ENCODE results near the gene SPOCK2. TPM values are rescaled to one million over a fixed set of nuclear protein-coding genes. Genes with fewer than 3 reads are reported as not detected.

Gene SPOCK2
- total and polyA plus RNA-seq, 3 experiments from 2014 or later: 63.0 to 202 (median 69.2) TPM

DNA sequence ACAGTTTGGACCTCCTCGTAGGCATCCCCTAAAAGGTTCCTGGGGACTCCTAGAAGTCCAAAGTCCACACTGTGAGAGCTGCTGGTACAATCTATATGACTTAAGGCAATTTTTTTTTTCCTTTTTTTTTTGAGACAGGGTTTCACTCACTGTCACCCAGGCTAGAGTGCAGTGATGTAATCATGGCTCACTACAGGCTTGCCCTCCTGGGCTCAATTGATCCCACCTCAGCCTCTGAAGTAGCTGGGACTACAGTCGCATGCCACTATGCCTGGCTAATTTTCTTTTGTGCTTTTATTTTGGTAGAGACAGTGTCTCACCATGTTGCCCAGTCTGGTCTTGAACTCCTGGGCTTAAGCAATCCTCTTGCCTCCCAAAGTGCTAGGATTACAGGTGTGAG is 4.6 kb upstream of the SPOCK2 start:
- H3K9me3 Mint-ChIP-seq: peaks cover 0 to 3% (median 0%) of the 10 kb centered on the region in 5 donors

DNA sequence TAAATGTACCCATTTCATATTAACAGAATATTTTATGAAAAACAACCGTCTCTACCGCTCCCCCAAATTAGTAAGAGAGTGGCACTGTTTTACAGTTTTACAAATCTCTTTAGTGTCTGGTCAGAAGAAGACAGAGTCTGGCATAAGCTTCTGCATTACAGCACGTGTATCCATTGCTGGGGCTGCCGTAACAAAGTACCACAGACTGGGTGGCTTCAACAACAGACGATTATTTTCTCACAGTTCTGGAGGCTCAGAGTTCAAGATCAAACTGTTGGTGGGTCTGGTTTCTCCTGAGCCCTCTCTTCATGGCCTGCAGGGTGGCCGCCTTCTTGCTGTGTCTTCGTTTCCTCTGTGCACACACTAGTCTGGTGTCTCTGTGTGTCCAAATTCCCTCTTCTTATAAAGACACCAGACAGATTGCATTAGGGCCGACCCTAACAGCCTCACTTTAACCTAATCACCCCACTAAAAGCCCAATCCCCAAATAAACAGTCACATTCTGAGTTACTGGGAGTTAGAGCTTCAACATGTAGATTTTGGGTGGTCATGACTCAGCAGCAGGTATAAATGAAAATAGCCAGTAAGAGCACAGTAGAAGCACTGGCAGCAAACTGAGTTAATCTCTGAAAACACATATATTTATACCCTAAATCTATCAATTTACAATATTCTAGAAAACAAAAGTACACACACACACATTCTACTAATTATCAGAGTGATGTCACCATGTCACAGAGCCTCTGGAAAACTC is 4.0 kb upstream of the SPOCK2 start:
- Mint-ChIP-seq H3K27ac (peak overlapping the region in 5 of 8 donors; percentile 14 to 64 (median 36)), H3K27me3 (peaks cover 0 to 6% of the 10 kb centered on the region in 2 donors), H3K4me1 (peaks cover 25 to 30% (median 27%) of the 10 kb centered on the region in 3 donors), H3K9me3 (peaks cover 0 to 3% (median 0%) of the 10 kb centered on the region in 5 donors), H3K4me3 (peak overlapping the region in 1 of 7 donors; percentile 59), H3K36me3 (peaks cover 12 to 29% (median 13%) of the 10 kb centered on the region in 3 donors)
- H3K9me3 ChIP-seq (ENCODE audit: low read length): no peaks in the 10 kb centered on the region
- ChIA-PET CTCF (interaction anchor here (1.6 to 5.2 kb wide), 2 partner anchors 13 to 162 kb away, joined by 3 to 22 read pairs; no protein-coding TSS in a partner anchor), POLR2A (no interaction called here)
- H3K4me1 ChIP-seq (ENCODE audit: insufficient read depth, low read length): peaks cover 23% of the 10 kb centered on the region
- no peak for DNase-seq
- H3K36me3 ChIP-seq (ENCODE audit: insufficient read depth, low read length): peaks cover 10% of the 10 kb centered on the region
- H3K27me3 ChIP-seq (ENCODE audit: insufficient read depth, low read length, poor library complexity, severe bottlenecking): no peaks in the 10 kb centered on the region
- H3K27ac ChIP-seq (ENCODE audit: low read depth, low read length): no peak overlapping the region
- no peak overlapping the region for H3K4me3 ChIP-seq (ENCODE audit: low read length)

More for the DNA sequence above, 4.6 kb upstream of the SPOCK2 start:
- peaks cover 26% of the 10 kb centered on the region for H3K4me1 ChIP-seq (ENCODE audit: insufficient read depth, low read length)
- peaks cover 12 to 30% (median 13%) of the 10 kb centered on the region in 3 donors for H3K36me3 Mint-ChIP-seq
- H3K27ac ChIP-seq (ENCODE audit: low read depth, low read length): no peak overlapping the region
- peaks cover 0 to 6% of the 10 kb centered on the region in 2 donors for H3K27me3 Mint-ChIP-seq
- H3K4me3 Mint-ChIP-seq: no peak overlapping the region
- H3K4me3 ChIP-seq (ENCODE audit: low read length): no peak overlapping the region
- ChIA-PET CTCF (interaction anchor here (1.1 to 1.6 kb wide), 2 partner anchors 14 to 161 kb away, joined by 3 read pairs; no protein-coding TSS in a partner anchor), POLR2A (no interaction called here)
- no peak for DNase-seq
- H3K36me3 ChIP-seq (ENCODE audit: insufficient read depth, low read length): peaks cover 10% of the 10 kb centered on the region
- H3K27me3 ChIP-seq (ENCODE audit: insufficient read depth, low read length, poor library complexity, severe bottlenecking): no peaks in the 10 kb centered on the region
- H3K4me1 Mint-ChIP-seq: peaks cover 25 to 30% (median 27%) of the 10 kb centered on the region in 3 donors
- no peaks in the 10 kb centered on the region for H3K9me3 ChIP-seq (ENCODE audit: low read length)
- no peak overlapping the region for H3K27ac Mint-ChIP-seq

DNA sequence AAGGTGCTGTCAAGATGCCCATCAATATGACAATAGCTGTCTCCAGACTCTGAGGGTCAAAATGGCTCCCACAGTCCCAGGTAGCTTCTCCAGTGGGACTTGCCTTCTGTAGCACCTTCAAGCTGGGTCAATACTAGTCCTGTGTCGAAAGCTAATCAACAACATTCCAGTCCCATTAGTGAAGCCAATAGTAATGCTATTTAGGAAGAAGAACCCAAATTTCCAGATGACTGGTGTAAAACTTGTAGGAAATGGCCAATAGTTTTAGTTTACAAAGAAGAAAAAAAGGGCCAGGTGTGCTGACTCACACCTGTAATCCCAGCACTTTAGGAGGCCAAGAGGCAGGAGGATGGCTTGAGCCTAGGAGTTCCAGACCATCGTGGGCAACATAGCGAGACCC is 2.0 kb upstream of the SPOCK2 start:
- CTCF ChIA-PET: interaction anchor here (5.2 to 5.5 kb wide), 2 partner anchors 11 to 246 kb away, joined by 22 to 25 read pairs; no protein-coding TSS in a partner anchor
- Mint-ChIP-seq H3K36me3 (peaks cover 9 to 30% (median 12%) of the 10 kb centered on the region in 3 donors), H3K4me1 (peaks cover 36 to 40% (median 38%) of the 10 kb centered on the region in 3 donors), H3K27me3 (peaks cover 0 to 11% of the 10 kb centered on the region in 2 donors), H3K9me3 (peaks cover 0 to 4% (median 0%) of the 10 kb centered on the region in 5 donors), H3K4me3 (peak overlapping the region in 6 of 7 donors; percentile 7 to 100 (median 98)), H3K27ac (peak overlapping the region; percentile 96 to 100 (median 100))
- Histone ChIP-seq H3K36me3 (ENCODE audit: insufficient read depth, low read length) (peaks cover 6% of the 10 kb centered on the region), H3K4me3 (ENCODE audit: low read length) (no peak overlapping the region), H3K27me3 (ENCODE audit: insufficient read depth, low read length, poor library complexity, severe bottlenecking) (no peaks in the 10 kb centered on the region), H3K9me3 (ENCODE audit: low read length) (no peaks in the 10 kb centered on the region), H3K27ac (ENCODE audit: low read depth, low read length) (no peak overlapping the region), H3K4me1 (ENCODE audit: insufficient read depth, low read length) (peaks cover 34% of the 10 kb centered on the region)
- no peak for DNase-seq
- POLR2A ChIA-PET: no interaction called here

DNA sequence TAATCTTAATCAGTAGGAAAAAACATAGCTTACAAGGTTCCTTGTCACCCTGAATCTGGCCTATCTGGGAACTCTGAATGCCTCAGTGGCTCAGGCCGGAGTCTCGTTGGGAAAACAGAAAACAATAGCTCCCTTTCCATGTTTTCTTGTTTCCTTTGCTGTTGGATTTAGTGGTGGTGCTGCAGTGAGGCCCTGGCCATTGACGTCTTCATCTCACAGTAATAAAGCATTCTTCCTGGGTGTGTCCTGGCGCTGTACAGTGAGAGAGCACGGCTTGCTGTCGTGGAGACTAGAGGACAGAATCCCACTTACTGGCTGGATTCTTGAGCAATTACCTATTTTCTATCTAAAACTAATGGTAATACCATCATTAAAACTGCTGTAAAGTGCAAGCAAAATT is 1.3 kb upstream of the SPOCK2 start:
- no peaks in the 10 kb centered on the region for H3K9me3 ChIP-seq (ENCODE audit: low read length)
- peaks cover 41% of the 10 kb centered on the region for H3K4me1 ChIP-seq (ENCODE audit: insufficient read depth, low read length)
- H3K4me3 Mint-ChIP-seq: peak overlapping the region; percentile 72 to 100 (median 99)
- DNase-seq: no peak
- H3K4me1 Mint-ChIP-seq: peaks cover 44 to 47% (median 45%) of the 10 kb centered on the region in 3 donors
- H3K27me3 Mint-ChIP-seq: peaks cover 0 to 11% of the 10 kb centered on the region in 2 donors
- no peaks in the 10 kb centered on the region for H3K27me3 ChIP-seq (ENCODE audit: insufficient read depth, low read length, poor library complexity, severe bottlenecking)
- peaks cover 0 to 4% (median 0%) of the 10 kb centered on the region in 5 donors for H3K9me3 Mint-ChIP-seq
- CTCF ChIA-PET: interaction anchor here (0.9 to 5.5 kb wide), 4 partner anchors 10 to 247 kb away, joined by 4 to 25 read pairs (median 13); no protein-coding TSS in a partner anchor
- H3K27ac ChIP-seq (ENCODE audit: low read depth, low read length): peak overlapping the region; percentile 86
- peaks cover 6% of the 10 kb centered on the region for H3K36me3 ChIP-seq (ENCODE audit: insufficient read depth, low read length)
- peaks cover 12 to 37% (median 16%) of the 10 kb centered on the region in 3 donors for H3K36me3 Mint-ChIP-seq
- H3K27ac Mint-ChIP-seq: peak overlapping the region; percentile 96 to 100 (median 100)
- no peak overlapping the region for H3K4me3 ChIP-seq (ENCODE audit: low read length)
- POLR2A ChIA-PET: interaction anchor here (0.5 to 2.9 kb wide), 7 partner anchors 10 to 1683 kb away, joined by 3 to 21 read pairs (median 4); partner anchors contain the start of genes ANAPC16 and ASCC1

DNA sequence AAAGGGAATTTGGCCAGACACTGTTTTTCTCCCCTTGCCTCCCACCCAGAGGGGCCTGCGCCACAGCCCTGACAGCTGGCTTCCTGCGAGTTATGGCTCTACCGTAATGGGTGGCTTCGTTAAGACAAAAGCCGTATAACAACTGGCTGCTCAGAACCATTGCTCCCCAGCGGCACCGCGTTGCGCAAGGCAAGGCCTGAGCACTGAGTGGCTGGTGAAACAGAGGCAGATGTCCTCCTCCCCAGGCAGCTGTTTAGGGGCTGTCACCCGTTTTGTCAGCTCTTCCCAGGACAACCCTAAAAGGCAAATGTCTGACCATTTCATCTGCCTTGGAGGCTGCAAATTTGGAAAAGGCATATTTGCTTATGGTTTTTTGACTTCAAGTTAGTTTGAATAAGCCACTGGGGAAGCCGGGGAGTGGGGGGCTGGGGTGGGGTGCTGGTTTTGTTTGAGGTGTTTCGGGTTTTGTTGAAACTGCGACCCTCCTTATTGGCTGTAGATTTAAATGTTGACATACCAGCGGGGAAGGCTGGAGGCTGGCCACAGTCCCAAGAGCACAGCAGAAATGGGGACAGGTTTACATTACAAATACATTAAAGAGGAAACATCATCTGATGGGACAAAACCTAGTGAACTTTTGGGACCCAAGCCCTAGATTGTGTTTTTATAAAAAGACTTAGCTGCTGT is 681 bp upstream of the SPOCK2 start:
- ChIA-PET CTCF (interaction anchor here (0.7 to 5.5 kb wide), 9 partner anchors 10 to 248 kb away, joined by 3 to 25 read pairs (median 4); partner anchors contain the start of genes ANAPC16 and ASCC1), POLR2A (interaction anchor here (0.6 to 2.9 kb wide), 10 partner anchors 8 to 1684 kb away, joined by 3 to 21 read pairs (median 4); partner anchors contain the start of genes ANAPC16 and ASCC1)
- peak overlapping the region; percentile 88 for H3K4me3 ChIP-seq (ENCODE audit: low read length)
- Mint-ChIP-seq H3K36me3 (peaks cover 12 to 39% (median 16%) of the 10 kb centered on the region in 3 donors), H3K9me3 (peaks cover 0 to 4% (median 0%) of the 10 kb centered on the region in 5 donors), H3K4me3 (peak overlapping the region; percentile 96 to 100 (median 100)), H3K4me1 (peaks cover 48 to 53% (median 51%) of the 10 kb centered on the region in 3 donors), H3K27ac (peak overlapping the region; percentile 96 to 100 (median 100)), H3K27me3 (peaks cover 0 to 11% of the 10 kb centered on the region in 2 donors)
- no peaks in the 10 kb centered on the region for H3K27me3 ChIP-seq (ENCODE audit: insufficient read depth, low read length, poor library complexity, severe bottlenecking)
- peak overlapping the region; percentile 86 for H3K27ac ChIP-seq (ENCODE audit: low read depth, low read length)
- H3K4me1 ChIP-seq (ENCODE audit: insufficient read depth, low read length): peaks cover 47% of the 10 kb centered on the region
- peak in 3 of 5 donors; percentile 39 to 89 (median 69) for DNase-seq
- no peaks in the 10 kb centered on the region for H3K9me3 ChIP-seq (ENCODE audit: low read length)
- H3K36me3 ChIP-seq (ENCODE audit: insufficient read depth, low read length): peaks cover 6% of the 10 kb centered on the region

DNA sequence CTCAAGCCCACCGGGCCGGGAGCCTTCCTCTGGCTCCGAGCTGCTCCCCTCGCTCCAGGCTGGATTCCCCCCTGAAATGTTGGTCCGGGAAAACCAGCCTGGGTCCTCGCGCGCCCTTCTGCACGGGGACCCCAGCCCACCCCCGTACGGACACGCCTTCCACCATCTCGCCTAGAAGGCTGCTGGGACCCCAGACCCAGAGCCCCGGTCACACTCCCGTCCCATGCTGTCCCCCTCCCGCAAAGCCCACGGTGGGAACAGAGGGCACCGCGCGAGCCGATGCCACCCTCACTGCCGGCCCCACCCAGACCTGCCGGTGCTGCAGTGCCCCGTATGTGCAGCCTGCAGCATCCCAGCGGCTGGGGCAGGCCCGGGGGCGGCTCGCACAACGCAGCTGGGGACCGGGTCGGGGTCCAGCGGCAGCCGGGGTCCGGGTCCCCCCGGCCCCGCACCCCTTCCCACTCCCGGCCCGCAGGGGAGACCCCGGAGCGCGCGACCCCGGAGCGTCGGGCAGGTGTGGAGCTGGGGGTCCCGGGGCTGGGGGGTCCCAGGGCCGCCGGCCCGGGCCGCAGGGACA is 871 bp downstream of the SPOCK2 start:
- Mint-ChIP-seq H3K36me3 (peaks cover 12 to 48% (median 20%) of the 10 kb centered on the region in 3 donors), H3K27me3 (peaks cover 0 to 14% of the 10 kb centered on the region in 2 donors), H3K4me3 (peak overlapping the region; percentile 94 to 100 (median 99)), H3K4me1 (peaks cover 61 to 69% (median 66%) of the 10 kb centered on the region in 3 donors), H3K9me3 (peaks cover 0 to 4% (median 0%) of the 10 kb centered on the region in 5 donors), H3K27ac (peak overlapping the region; percentile 93 to 99 (median 98))
- Histone ChIP-seq H3K27me3 (ENCODE audit: insufficient read depth, low read length, poor library complexity, severe bottlenecking) (no peaks in the 10 kb centered on the region), H3K4me1 (ENCODE audit: insufficient read depth, low read length) (peaks cover 62% of the 10 kb centered on the region), H3K36me3 (ENCODE audit: insufficient read depth, low read length) (peaks cover 14% of the 10 kb centered on the region), H3K9me3 (ENCODE audit: low read length) (no peaks in the 10 kb centered on the region), H3K4me3 (ENCODE audit: low read length) (peak overlapping the region; percentile 88), H3K27ac (ENCODE audit: low read depth, low read length) (peak overlapping the region; percentile 86)
- peak in 3 of 5 donors; percentile 51 to 72 (median 58) for DNase-seq
- ChIA-PET CTCF (interaction anchor here (0.8 to 5.5 kb wide), 14 partner anchors 8 to 249 kb away, joined by 3 to 25 read pairs (median 4); partner anchors contain the start of genes ANAPC16 and ASCC1), POLR2A (interaction anchor here (0.5 to 2.9 kb wide), 22 partner anchors 8 to 259 kb away, joined by 3 to 21 read pairs (median 4); partner anchors contain the start of genes ANAPC16 and ASCC1)

All from CD8-positive, alpha-beta memory T cell (primary cell).